ENCODE results near the gene KRTAP1-4. TPM values are rescaled to one million over a fixed set of nuclear protein-coding genes. Genes with fewer than 3 reads are reported as not detected.
"Not testable (repeated sequence)": the region's sequence is repeated elsewhere in the genome, so short reads cannot be mapped to it uniquely, and the experiment has no call there.

The KRTAP1-4 gene
- total RNA-seq, 1 donor from 2014 or later = not detected

DNA sequence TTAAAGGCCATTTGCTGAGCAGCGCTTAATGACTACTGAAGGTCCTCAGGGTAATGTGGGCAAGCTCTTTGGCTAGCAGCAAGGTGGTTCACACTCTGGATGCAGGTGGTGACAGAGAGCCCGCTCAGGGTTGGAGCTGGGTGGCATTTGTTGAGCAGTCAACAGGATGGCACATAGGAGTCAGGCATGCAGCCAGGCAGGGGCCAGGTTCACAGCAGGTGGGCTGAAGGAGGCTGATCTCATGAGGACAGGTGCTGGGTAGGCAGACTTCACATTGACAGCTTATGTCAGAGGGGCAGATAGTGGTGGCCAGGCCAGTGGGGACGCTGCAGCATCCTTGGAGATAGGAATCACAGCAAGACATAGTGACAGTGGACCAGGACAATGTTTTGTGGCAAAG, 25.6 kb downstream of the KRTAP1-4 start:
- intact Hi-C loops (cut with DNase I) = no loop called here
- Histone ChIP-seq H3K9me3 (no peaks in the 10 kb centered on the region), H3K27ac (no peak overlapping the region), H3K27me3 (no peaks in the 10 kb centered on the region), H3K4me1 (no peaks in the 10 kb centered on the region), H3K4me3 (no peak overlapping the region), H3K36me3 (no peaks in the 10 kb centered on the region)
- no peak for DNase-seq
- ATAC-seq = no peak
- TF ChIP-seq, protein P1, sequence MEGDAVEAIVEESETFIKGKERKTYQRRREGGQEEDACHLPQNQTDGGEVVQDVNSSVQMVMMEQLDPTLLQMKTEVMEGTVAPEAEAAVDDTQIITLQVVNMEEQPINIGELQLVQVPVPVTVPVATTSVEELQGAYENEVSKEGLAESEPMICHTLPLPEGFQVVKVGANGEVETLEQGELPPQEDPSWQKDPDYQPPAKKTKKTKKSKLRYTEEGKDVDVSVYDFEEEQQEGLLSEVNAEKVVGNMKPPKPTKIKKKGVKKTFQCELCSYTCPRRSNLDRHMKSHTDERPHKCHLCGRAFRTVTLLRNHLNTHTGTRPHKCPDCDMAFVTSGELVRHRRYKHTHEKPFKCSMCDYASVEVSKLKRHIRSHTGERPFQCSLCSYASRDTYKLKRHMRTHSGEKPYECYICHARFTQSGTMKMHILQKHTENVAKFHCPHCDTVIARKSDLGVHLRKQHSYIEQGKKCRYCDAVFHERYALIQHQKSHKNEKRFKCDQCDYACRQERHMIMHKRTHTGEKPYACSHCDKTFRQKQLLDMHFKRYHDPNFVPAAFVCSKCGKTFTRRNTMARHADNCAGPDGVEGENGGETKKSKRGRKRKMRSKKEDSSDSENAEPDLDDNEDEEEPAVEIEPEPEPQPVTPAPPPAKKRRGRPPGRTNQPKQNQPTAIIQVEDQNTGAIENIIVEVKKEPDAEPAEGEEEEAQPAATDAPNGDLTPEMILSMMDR (IDR thresholded peaks at IDR 0.05) = no peak

DNA sequence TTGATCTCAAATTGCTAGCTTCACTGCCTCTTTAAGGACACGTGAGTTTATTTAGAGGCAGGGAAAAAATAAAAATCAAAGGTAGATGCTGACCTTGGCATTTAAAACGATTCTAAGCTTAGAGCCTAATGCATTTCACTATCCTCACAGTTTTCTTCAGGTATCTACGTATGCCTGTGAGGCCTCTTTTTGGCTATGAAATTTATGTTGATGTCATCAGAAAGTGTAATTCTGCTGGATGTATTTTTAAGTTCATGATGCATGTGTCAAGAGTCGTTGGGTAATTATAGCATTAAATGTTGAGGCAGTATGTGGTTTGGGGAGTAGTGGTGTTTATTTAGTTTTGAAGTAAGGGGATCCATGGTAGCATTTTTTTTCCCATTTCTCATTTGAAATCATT, 26.1 kb downstream of the KRTAP1-4 start:
- DNase-seq (no peak), ATAC-seq (no peak)
- no peaks in the 10 kb centered on the region for H3K36me3 ChIP-seq
- H3K9me3 ChIP-seq = no peaks in the 10 kb centered on the region
- no peaks in the 10 kb centered on the region for H3K27me3 ChIP-seq
- intact Hi-C loops (cut with DNase I) = no loop called here
- H3K4me1 ChIP-seq = no peaks in the 10 kb centered on the region
- no peak overlapping the region for H3K27ac ChIP-seq
- H3K4me3 ChIP-seq = no peak overlapping the region
- TF ChIP-seq, protein P1 (IDR thresholded peaks at IDR 0.05) = no peak

DNA sequence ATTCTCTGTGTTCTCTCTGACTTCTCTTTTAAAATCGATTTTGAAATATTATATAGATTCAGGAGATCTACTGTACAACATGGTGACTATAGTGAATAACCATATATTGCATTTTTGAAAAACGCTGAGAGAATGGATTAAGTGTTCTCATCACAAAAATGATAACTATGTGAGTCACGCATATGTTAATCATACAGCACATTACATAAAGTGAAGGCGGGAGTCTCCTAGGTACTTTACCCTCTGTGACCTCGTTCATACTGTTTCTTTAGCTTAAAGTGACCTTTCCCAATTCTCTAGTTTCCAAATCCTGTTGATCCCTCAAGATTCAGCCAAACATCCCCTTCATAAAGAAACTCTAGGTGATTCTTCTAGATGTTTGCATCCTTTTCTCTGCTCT, 27.2 kb downstream of the KRTAP1-4 start:
- Histone ChIP-seq H3K27ac (no peak overlapping the region), H3K36me3 (no peaks in the 10 kb centered on the region), H3K4me3 (no peak overlapping the region), H3K4me1 (no peaks in the 10 kb centered on the region), H3K9me3 (no peaks in the 10 kb centered on the region), H3K27me3 (no peaks in the 10 kb centered on the region)
- no peak for DNase-seq
- intact Hi-C loops (cut with DNase I) = no loop called here
- ATAC-seq = no peak
- TF ChIP-seq, protein P1 (IDR thresholded peaks at IDR 0.05) = no peak

DNA sequence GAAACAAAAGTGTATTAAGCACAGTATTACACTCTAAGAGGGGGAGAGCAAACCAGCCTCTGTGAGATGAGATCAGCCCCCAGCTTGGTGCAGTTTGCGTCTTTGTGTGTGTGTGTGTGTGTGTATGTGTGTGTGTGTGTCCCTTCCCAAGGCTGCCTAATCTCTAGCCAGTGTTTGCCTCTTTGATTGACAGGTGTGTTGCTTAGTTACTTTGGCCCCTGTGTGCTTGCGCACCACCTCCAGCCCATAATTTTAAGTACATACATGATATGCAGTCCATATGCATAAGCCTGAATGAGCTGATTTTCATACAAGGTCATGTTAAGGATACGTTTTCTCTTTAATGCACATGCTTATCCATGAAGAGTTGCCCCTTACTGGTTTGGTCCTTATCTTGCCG, 28.2 kb downstream of the KRTAP1-4 start:
- Histone ChIP-seq H3K36me3 (no peaks in the 10 kb centered on the region), H3K4me3 (no peak overlapping the region), H3K9me3 (no peaks in the 10 kb centered on the region), H3K4me1 (no peaks in the 10 kb centered on the region), H3K27ac (no peak overlapping the region), H3K27me3 (no peaks in the 10 kb centered on the region)
- DNase-seq (no peak), ATAC-seq (no peak)
- intact Hi-C loops (cut with DNase I) = no loop called here
- TF ChIP-seq, protein P1 (IDR thresholded peaks at IDR 0.05) = no peak

DNA sequence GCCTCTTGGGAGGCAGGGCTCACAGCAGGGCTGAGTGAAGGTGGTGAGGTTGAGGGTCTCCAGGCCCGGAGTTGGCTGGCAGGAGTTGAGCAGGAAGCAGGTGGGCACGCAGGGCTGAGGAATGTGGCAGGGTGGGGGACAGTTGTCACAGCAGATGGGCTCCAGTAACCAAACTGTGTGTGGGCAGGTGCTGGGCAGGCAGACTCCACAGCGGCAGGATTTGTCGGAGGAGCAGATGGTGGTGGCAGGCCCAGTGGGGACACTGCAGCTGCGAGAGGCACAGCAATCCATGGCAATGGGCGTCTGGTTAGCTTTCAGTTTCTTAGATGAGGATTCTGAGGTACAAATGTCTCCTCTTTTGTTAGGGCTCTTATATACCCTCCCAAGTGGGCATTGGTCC, 30.4 kb downstream of the KRTAP1-4 start, which contains the start of gene KRTAP3-2:
Gene KRTAP3-2, minus strand, starts transcription at position 344 of the 400 bp plus-strand sequence. Its CDS starts 53 bp downstream, at position 291.
- DNase-seq; H3K27me3 ChIP-seq; H3K27ac ChIP-seq; intact Hi-C loops (cut with DNase I); H3K9me3 ChIP-seq; H3K4me3 ChIP-seq; H3K36me3 ChIP-seq; H3K4me1 ChIP-seq: not testable (repeated sequence)
- ATAC-seq = peak; percentile 19

DNA sequence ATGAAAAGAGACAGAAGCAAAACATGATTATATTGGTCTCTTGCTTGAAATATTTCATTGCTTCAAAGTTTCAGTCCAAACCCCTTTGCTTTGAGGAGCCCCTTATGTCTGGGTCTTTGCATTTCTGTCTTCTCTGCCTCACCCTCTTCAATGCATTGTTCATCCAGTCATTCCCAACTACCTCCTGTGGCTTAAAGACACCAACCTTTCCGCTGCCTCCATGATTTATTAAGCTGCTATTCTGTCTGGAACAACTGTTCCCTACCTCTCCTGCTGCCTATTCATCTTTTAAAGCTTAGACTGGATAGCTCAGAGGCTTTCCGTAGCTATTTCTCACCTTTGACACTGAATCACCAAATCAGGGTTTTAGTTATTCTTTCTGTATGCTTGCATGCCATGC, 32.6 kb downstream of the KRTAP1-4 start:
- H3K9me3 ChIP-seq = no peaks in the 10 kb centered on the region
- ATAC-seq (no peak), DNase-seq (no peak)
- H3K27ac ChIP-seq = no peak overlapping the region
- H3K36me3 ChIP-seq = no peaks in the 10 kb centered on the region
- peaks cover 13% of the 10 kb centered on the region for H3K27me3 ChIP-seq
- intact Hi-C loops (cut with DNase I) = no loop called here
- TF ChIP-seq, protein P1 (IDR thresholded peaks at IDR 0.05) = no peak
- no peaks in the 10 kb centered on the region for H3K4me1 ChIP-seq
- no peak overlapping the region for H3K4me3 ChIP-seq

Measured in upper lobe of right lung (tissue), 1 donor.